Left renal cortex interstitium (tissue), 4 donors: ENCODE results near the gene MIA2. TPM values are rescaled to one million over a fixed set of nuclear protein-coding genes. Genes with fewer than 3 reads are reported as not detected.
"Not testable (repeated sequence)": the region's sequence is repeated elsewhere in the genome, so short reads cannot be mapped to it uniquely, and the experiment has no call there.

Source experiments
- DNase-seq, 4 donors: peaks; one replicate each; pipeline ENCODE4 v3.0.0-alpha.2; 2013; ENCODE audit warnings: low read depth in 4 of 4, low spot score in 2 of 4, missing footprints in 1 of 4
- polyA plus RNA-seq, 4 donors: library from polyadenylated mRNA; unstranded; fragments of 120-200 nt; gene quantifications; one replicate each; pipeline ENCODE4 v1.2.1, GENCODE V29; 2013; ENCODE audit not compliant: insufficient read length in 4 of 4

The MIA2 gene
- polyA plus RNA-seq, 4 donors = 61.6 to 83.5 (median 73.2) TPM

DNA sequence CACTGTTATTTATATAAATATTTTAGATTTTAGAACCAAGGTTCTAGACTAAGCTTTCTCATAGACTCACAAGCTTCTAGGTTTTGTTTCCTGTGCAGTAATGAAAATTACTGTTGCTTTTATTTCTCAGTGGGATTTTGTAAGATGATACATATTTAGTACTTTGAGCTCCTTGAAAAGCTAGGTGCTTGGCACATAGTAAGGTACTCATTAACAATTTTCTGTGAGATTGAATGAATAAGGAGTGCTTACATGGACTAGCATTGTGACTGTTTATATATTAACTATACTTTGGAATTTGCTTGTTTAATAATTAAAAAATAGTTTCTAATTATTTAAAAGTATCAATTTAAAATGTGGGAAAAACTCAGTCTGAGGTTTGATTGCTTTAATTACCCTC, 85.7 kb downstream of the MIA2 start:
- no peak for DNase-seq

DNA sequence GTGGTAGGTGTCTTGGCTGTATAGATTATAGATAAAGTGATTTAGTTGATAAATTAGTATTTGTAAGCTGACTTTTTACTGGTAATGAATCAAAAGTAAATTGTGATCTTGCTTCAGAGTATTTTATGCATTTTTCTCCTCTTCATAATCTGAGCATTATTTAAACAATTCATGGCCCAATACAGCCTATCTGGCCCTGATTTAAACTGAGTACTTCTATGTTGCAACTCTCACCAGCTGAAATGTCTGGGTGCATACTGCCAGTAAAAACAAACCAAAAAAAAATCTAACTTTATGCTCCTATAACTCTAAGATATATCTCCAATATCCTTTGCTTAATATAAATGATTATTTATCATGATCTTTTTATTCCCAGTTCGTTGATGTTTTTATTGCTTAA, 86.6 kb downstream of the MIA2 start:
- DNase-seq = no peak

DNA sequence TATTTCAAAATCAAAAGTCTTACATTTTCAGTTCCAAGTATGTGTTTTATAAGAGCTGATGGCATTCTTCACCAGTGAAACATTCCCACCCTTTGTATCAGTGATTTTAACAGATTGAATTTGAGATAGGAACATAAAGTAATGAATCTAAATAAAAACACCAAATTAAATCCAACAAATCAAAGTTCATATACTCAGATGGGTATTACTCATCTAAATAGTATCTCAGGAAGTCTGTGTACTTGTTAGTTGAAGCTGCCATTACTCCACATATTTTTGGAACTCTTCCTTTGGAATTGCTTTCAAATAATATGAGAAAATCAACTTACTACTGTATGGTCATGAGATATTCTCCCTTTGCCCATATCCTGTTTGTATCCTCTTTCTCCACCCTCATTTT, 89.1 kb downstream of the MIA2 start:
- DNase-seq = no peak

DNA sequence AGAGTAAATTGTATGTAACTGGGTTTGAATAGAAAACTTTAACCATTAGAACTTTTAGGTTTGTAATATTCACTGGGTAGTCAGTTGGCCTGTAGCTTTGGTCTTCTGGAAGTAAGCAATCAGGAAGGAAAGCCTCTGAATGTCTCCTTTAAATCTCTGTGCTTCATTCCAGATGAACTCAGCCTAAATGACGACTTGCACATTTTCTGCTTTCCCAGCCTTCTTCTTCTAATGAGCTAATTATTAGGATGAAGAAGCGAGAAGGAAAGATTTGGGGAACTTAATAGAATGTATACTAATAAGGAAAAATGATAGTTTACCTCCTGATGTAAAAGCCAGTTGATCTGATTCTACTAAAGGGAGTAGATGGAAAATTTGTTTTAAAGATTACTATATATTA, 90.4 kb downstream of the MIA2 start:
- no peak for DNase-seq

DNA sequence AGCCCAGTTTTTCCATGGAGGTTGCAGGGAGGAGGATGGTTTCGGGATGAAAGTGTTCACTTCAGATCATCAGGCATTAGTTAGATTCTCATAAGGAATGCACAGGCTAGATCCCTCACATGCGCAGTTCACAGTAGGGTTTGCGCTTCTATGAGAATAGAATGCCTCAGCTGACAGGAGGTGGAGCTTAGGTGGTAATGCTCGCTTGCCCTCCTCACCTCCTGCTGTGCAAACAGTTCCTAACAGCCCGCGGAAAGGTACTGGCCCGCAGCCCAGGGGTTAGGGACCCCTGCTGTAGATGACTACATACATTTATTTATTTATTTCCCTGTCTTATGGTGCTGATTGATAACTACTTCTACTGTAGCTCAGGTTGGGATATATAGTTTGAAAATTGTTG, 105.3 kb downstream of the MIA2 start:
- DNase-seq = no peak

DNA sequence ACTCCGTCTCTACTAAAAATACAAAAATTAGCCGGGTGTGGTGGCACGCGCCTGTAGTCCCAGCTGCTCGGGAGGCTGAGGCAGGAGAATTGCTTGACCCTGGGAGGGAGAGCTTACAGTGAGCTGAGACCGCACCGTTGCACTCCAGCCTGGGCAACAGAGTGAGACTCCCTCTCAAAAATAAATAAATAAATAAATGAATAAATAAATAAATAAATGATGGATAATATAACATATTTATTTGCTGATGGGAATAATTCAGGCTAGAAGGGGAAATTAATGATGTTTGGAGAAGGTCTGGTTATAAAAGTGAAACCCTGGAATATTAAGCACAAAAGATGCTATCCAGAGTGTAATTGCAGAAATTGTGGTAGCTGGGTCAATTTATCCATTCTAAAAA, 107.4 kb downstream of the MIA2 start:
- not testable (repeated sequence) for DNase-seq

DNA sequence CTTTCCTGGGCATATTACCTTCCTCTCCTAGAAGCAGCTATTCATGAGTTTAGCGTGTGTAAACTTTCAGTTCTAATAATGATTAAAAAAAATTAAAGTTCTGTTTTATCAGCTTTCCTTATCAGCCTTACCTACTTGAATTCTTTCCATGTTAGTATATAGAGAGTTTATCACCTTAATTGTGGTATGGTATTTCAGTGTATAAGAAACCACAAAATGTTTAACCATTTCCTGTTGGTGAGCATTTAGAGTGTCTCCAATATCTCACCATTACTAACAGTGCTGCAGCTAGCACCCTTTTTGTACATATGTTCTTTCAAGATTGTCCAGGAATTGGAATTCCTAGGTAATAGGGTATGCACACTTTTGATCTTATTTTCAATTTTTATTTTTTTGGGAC, 109.1 kb downstream of the MIA2 start:
- no peak for DNase-seq

DNA sequence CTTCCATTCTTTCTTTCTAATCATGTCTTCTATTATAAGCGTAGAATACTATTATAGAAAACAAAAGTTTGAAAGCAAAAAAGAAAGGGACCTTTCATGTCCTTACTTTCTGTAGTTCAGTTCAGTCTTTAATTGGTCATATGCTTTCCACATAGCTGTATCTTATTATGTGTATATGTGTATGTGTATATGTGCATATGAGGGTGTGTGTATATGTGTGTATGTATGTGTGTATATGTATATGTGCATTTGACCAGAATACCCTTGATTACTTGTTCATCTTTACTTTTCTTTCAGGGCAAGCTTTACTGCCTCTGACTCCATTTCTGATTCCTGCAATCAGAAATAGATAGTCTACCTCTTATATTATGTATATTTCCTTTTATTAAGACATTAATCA, 109.9 kb downstream of the MIA2 start:
- no peak for DNase-seq

DNA sequence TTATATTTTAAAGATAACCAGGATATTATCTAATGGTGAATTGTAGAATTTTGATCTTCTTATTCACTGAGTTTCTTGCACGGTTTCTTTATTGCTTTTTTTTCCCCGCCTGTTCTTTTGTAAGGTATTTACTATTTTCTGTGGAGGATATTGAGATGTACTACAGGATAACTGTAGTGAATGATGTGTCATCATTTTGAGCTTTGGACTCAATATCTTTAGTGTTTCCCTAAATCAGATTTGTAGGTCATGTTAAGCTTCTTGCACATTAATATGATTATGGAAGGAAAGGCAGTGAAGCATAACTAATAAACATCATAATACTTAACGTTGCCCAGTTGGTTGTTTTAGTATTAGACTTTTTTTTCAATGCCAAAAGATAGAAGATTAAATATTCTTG, 117.2 kb downstream of the MIA2 start:
- DNase-seq = no peak

DNA sequence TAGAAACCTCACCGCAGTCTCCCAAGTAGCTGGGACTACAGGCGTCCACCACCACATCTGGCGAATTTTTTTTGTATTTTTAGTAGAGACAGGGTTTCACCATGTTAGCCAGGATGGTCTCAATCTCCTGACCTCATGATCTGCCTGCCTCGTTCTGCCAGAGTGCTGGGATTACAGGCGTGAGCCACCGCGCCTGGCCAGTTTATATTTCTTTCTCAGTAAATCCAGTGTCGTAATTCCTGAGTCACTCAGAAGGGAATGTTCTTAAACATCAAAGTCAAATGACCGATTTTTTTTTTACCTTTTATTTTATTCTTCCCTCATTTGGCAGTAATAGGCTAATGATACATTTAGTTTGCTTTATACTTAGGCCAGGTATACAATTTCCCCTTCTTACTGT, 118.0 kb downstream of the MIA2 start:
- DNase-seq = no peak

DNA sequence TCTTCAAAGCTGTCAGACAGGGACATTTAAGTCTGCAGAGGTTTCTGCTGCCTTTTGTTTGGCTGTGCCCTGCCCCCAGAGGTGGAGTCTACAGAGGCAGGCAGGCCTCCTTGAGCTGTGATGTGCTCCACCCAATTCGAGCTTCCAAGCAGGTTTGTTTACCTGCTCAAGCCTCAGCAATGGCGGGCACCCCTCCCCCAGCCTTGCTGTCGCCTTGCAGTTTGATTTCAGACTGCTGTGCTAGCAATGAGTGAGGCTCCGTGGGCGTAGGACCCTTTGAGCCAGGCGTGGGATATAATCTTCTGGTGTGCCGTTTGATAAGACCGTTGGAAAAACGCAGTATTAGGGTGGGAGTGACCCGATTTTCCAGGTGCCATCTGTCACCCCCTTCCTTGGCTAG, 125.4 kb downstream of the MIA2 start:
- not testable (repeated sequence) for DNase-seq

DNA sequence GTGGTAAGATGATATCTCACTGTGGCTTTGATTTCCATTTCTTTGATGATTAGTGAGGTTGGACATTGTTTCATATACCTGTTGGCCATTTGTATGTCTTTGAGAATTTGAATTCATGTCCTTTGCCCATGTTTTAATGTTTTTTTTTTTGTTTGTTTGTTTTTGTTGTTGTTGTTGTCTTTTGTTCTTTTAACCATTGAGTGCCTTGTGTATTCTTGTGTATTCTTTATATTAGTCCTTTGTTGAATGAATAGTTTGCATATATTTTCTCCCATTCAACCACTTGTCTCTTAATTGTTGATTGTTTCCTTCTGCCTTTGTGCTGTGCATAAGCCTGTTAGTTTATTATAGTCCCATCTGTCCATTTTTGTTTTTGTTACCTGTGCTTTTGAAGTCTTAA, 126.6 kb downstream of the MIA2 start:
- DNase-seq = no peak

DNA sequence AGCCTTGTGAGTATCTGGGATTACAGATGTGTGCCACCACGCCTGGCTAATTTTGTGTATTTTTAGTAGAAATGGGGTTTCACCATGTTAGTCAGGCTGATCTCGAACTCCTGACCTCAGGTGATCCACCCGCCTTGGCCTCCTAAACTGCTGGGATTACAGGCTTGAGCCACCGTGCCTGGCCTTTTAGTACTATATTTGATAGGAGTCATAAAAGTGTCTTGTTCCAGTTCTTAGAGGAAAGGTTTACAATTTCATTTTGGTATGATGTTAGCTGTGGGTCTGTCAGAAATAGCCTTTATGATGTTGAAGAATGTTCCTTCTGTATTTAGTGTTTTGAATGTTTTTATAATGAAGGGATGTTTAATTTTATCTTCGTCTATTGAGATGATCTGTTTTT, 127.8 kb downstream of the MIA2 start:
- DNase-seq = not testable (repeated sequence)

DNA sequence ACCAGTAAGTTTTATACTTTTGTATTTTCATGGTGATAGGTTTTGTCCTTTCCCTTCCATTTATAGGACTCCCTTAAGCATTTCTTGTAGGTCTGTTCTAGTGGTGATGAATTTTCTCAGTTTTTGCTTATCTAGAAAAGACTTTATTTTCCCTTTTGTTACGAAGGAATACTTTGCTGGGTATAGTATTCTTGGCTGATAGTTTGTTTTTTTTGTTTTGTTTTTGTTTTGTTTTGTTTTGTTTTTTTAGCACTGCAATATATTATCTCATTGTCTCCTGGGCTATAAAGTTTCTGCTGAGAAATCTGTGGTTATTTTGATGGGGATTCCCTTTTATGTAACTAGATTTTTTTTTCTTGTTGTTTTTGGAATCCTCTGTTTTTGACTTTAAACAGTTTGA, 130.8 kb downstream of the MIA2 start:
- DNase-seq = no peak

DNA sequence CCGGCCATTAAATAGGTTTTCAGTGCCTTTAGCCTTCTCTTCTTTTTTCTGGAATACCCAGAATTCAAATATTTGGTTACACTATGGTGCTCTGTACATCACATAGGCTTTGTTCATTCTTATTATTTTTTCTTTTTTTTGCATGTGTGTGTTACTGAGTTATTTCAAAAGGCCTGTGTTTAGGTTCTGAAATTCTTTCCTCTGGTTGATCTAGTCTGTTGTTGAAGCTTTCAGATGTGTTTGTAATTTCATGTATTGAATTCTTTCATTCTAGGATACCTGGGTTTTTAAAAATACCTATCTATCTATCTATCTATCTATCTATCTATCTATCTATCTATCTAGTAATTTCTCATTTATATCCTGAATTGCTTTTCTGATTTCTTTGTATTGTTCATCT, 131.6 kb downstream of the MIA2 start:
- no peak for DNase-seq

DNA sequence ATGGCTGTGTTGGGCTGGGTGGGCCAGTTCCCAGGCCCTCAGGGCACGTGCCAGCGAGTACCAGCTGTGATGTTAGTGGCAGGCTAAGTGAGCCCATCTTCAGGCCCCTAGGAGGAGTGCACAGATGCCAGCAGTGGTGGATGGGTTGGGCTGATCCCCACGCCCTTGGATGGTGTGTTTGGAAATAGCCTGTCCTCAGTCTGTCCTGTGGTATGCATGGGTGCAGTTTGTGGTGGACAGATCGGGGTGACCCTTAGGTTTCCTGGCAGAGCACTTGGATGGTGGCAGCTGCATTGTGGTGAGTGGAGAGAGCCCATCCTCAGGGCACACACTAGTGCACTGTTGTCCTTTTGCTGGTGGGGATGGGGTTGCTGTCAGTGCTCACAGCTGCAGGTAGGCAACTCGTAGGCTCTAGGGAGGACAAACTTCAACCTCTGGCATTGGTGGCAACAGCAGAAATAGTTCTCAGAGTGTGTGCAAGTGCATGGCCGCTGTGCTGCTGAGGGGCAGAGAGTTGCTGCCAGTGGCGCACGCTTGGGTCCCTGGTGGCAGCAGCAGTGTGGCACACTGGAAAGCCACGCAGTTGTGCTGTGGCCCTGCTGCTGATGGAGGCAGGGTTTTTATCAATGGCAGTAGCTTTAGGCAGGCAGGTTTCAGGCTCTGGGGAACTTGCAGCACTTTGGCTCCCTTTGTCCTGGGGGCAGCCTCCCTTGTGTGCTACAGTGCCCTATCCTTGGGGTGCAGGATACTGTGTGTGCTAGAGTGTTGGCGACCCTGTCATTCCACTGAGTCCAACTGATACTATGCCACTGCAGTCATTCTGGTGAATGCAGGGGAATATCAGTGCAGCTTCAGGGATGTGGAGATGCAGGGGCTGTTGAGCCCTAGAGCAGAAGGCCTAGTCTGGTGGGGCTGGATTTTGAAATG, 133.0 kb downstream of the MIA2 start:
- DNase-seq = no peak

DNA sequence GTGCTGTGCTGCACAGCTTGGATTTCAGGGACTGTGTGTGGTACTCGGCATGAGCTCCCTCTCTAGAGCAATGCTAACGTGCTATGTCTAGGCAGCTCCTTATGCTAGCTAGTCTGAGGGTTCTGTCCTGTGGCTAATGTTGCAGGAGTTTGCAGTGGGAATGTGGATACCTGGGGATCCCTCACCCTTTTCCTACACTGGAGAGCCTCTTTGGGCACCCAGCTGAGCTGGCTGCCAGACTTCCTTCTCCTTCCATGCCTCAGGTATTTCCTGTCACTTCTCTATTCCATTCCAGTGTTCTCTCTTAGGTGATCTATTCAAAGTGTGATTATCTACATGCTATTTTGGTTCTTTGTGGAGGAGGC, 133.7 kb downstream of the MIA2 start:
- DNase-seq = no peak

DNA sequence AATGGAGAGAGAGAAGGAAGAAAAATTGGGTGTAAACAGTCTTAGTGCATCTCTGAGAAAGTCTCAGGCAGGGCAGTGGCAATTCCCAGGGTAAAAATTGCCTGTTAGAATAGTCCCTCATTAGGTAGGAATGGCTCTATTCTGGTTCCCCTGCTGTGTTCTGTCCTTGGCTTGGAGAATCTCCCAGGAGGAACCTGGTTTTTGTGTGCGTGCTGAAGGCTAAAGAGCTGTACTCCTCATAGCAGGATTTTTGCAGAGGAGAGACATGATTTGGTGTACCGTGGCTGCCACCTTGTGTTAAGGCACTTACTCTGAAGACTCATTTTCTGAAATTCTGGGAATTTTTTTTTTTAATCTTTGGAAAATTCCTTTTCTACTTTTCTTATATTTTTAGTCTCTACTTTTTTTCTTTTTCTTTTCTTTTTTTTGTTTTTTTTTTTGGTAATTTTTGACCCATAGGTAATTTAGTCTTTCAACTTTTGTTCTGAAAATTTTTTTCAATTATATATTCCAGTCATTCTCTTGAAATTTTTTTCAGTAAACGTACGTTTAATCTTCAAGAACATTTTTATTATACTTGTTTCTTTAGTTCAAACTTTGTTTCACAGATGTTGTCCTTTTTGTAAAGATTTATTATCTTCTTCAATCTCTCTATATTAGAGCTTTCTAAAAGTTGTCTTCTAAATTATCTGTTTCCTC, 134.7 kb downstream of the MIA2 start:
- peak in 2 of 4 donors; percentile 46 to 49 for DNase-seq

DNA sequence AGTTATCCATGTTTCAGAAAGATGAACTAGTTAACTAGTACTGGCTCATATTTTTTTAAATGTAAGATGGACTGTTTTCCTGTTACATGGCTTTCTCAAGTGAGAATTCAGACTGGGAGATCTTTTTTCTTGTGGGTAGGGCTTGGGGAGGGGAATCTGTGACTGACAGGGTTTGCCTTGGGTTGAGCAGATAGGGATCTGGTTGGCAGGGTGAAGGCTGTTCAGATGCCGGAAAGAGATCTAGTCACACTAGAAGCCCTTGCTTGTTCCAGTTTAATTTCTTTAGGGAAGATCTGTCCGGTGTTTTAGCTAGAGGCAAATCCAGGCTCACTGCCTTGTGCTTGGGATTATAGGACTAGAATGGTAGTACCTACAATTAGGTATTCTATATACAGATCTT, 135.3 kb downstream of the MIA2 start:
- no peak for DNase-seq

DNA sequence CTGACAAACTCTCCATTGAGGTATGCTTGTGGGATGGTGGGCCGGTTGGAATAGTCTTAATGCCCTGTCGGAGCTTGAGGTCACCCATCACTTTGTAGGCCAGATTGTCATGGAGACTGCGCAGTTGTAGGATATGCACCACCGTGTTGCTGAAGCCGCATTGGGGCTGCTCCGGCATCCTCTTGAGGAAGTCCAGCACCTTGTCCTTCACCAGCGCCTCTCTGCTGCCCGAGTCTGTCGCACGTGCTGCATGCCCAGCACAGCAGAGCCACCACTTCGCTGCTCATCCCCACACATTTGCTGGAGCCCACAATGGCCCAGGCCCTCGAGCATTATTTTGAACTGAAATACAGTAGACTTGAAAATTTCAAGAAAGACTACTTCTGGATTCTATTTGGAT, 136.7 kb downstream of the MIA2 start:
- no peak for DNase-seq

DNA sequence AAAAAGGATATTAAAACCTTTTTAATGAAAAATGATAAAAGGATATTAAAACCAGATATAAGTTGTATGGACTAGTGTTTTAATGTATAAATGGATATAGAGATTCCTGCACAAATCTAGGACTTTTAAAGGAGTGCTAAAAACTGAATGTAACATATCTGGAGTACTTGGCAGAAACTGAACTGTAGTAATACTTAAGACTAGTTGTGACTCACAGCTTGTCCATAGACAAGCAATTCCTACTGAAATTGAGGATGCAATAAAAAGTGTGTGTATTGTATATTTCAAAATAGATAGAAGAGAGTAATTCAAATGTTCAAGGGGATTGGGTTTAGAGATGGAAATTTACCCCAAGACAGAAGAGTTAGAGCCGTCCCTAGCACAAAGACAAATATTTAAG, 138.9 kb downstream of the MIA2 start:
- DNase-seq = no peak

DNA sequence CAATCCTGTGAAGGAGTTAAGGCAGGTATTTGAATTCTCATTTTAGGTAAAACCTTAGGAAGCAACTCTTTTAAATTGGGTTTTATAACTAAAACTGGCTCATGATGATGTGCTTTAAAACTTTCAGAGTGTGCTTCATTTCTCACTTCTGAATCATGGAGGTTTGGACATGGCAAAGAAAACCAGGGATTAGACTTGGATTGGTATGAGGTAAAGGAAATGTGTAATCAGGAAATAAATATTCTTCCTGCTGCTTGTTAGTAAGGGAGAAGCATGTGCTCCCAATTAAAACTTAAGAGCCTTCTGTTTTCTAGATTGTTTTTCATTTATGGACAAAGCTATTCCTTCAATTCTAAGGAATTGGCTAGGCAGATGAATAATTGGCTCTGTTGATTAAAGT, 141.1 kb downstream of the MIA2 start:
- DNase-seq = no peak
